GM11168 (cell line): ENCODE data around the gene DCTD.

Source experiments
- in situ Hi-C: fragments of 300-500 bp; cut with MboI; formaldehyde crosslinking; loops from one replicate; pipeline ENCODE4 v1.12.0; 2022; ENCODE audit warnings: low sequenced_read_pairs; ENCODE audit not compliant: unreplicated experiment

Gene DCTD

DNA sequence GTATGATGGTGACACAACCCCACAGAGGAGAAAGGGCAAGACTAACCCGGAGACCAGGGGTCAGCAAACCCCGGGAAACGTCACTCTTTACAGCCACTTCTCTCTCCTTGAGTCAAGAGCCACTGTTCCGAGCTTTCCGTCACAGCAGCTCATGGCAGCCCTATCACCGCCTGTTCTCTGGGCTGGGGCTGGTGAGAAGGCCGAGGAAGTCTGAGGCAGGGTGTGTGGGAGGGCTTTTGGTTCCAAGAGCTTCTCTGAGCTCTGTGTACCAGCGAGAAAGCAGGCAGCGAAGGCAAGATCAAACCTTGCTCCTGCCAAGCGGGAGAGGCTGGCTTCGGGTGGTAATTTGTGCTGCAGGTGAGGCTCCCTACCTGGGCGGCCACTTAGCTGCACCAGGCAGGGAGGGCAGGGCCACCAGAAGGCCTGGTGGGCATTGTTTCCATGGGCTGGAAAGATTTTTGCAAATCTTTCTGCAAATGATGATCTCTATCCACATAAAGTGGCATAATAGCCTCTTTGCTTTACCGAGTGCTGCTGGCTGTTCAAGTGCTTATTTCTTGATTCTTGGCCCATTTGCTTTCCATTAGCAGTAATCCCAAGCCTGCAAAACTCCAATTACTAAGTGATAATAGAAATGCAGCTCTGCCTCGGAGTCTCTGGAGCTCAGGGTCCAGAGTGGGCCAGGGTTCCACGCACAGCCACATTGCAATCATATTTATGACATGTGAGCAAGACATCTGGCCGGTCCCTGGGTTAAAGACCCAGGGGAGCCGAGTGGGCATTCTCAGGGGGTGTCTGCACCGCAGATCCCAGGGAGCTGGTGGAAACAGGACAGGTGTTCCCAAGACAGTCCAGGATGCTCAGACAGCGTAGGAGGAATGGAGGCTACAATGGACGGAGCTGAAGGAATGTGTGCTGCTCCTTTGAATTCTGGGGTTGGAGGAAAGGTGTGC, 41.5 kb downstream of the DCTD start:
- in situ Hi-C loops, result no loop called here

GRCh38 chr4:182874797-182875345, 42.3 kb downstream of the DCTD start:
- in situ Hi-C loops, result no loop called here

- in situ Hi-C loops, result no loop called here
Observed at GRCh38 chr4:182874304-182874751, 42.9 kb downstream of the DCTD start.

DNA sequence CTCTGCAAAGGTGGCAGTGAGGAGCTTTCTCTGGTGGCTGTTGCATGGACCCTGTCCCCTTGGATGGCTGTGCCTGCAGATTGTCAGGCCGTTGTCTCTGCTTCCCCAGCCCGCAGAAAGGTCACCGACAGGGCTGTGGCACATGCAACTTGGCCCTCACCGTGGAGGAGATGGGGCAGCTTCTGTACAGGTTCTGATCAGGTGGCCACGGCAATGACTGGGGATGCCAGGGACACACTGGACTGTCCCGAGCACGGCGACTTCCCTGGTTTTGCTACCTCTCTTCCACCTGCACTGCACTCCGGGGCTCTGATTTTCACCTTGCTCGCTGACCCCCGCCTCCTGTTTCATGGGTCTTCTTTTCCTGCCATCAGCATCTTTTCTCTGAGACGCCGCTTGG, 43.5 kb downstream of the DCTD start:
- in situ Hi-C loops, result no loop called here

- in situ Hi-C loops, result no loop called here
Observed at GRCh38 chr4:182873289-182873688, 43.9 kb downstream of the DCTD start.

DNA sequence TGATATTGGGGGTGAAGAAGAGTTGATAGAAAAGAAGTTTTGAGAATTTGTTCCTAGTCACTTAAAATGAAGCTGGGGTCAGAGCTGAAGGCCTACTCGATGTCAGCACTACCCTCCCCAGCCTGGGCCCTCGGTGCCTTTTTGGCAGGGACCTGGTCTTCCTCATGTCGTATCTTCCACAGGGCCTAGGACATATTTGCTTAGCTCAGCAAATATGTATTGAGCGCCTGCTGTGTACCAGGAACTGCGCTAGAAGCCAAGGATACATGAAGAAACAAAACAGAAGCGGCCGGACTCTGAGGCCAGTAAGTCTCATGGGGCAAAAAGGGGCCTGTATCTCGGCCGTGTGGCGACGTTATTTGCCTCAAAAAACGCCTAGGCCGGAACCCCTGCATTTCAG, 44.3 kb downstream of the DCTD start:
- in situ Hi-C loops, result no loop called here

DNA sequence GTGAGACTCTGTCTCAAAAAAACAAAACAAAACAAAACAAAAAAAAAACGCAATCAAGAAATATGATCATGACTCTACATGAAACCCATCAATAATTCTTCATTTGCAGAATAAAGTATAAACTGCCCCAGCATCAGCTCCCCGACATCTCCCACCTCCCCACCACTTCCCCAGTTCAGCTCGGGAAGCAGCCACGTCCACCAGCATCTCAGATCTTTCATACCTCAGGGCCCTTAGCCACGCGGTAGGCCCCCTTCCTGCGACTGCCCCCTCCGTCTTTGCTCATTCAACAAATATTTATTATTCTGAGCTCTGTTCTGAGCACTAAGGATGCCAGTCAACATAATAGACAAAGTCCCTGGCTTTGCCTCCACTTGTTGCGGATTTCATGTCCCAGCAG, 45.6 kb downstream of the DCTD start:
- in situ Hi-C loops, result no loop called here

GRCh38 chr4:182869697-182870096, 47.5 kb downstream of the DCTD start:
- in situ Hi-C loops, result no loop called here

DNA sequence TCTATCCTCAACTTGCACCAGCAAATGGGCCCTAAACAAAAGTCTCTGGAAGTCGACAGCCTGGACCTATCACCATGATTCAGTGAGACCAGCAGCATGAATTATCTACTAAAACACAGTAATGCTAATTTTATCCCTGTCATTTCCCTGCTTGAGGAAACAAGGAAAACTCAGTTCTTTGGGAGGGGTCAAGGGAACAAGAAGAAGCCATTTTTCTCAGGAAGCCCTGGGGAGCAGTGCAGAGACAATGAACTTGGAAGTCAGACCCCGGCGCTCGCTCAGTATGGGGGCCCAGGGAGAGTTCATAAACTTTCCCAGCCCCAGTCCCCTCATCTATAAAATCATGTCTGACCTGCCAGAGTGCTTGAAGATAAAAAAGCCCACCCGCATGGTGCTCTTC, 50.4 kb downstream of the DCTD start:
- in situ Hi-C loops, result no loop called here

DNA sequence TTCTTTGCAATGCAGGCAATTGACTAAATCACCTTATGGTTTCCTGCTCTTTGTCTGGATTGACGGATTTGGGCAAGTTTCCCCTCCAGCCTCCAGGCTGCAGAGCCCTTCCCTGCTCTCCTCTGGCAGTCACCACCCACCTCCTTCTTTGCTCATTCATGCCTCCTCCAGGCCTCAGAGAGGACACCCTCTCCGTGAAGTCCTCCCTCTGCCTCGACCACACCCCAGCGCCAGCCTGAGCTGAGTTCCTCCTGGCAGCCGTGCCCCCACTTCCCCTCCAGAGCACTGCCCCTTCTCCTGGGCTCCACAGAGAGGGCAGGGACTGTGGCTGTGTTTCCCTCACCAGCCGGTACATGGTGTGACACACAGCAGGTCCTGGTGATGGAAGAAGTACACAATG, 53.7 kb downstream of the DCTD start:
- in situ Hi-C loops, result no loop called here

DNA sequence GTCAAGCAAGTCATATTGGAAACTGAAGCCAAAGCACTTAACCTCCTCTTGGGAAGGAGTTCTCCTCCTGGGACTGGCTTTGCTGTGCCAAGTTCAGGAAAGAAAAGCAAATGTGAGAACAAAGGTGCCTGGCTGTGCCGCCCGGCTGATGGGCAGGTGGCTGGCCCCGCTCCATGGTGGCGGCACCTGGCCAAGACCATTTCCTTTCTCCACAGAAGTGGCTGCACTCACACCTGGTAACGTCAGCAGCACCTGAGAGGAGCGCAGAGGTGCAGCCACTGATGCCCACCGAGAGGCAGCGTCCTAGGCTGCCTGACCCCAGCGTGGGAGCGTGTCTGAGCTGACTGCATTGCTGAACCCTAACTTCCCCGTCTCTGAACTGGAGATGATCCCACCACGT, 54.3 kb downstream of the DCTD start:
- in situ Hi-C loops, result no loop called here

DNA sequence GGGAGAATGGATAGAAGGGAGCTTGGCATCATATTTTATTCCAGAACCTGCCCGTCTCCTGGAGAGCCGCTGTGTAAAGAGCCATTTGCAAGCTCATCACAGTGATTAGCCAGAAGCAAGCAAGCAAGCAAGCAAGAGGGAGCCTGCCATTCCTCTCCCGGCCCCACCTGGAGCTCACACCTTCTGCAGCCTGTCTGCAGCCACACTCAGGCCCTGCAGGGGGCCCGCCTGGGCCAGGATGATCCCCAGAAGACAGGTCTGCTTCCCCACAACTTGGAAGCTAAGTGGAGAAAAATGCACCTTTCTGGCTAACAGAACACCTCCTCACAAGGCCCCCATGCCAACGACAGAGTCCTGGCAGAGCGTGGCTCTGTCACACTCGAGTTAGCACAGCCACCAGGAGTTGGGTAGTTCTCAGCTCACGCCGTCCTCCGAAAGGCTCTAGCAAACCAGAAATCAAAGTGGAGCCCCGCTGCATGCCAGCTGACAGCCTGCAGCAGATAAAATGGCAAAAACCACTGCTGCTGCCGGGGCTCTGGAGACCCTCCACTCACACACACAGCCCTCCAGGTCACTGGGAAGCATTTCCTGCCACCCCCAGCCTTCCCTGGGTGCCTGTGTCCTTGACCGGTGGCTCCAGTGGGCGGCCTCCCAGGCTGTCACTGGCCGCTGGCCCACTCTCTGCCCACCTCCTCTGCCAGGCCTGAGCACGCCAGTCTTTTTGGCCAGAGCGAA, 54.9 kb downstream of the DCTD start:
- in situ Hi-C loops, result no loop called here

- in situ Hi-C loops, result no loop called here
Observed at GRCh38 chr4:182861346-182861745, 55.8 kb downstream of the DCTD start.

- in situ Hi-C loops, result no loop called here
Observed at GRCh38 chr4:182859730-182860129, 57.5 kb downstream of the DCTD start.

- in situ Hi-C loops, result no loop called here
Observed at GRCh38 chr4:182858711-182859110, 58.5 kb downstream of the DCTD start.

- in situ Hi-C loops, result no loop called here
Observed at GRCh38 chr4:182856862-182857261, 60.3 kb downstream of the DCTD start.

GRCh38 chr4:182855877-182856276, 61.3 kb downstream of the DCTD start:
- in situ Hi-C loops, result no loop called here

DNA sequence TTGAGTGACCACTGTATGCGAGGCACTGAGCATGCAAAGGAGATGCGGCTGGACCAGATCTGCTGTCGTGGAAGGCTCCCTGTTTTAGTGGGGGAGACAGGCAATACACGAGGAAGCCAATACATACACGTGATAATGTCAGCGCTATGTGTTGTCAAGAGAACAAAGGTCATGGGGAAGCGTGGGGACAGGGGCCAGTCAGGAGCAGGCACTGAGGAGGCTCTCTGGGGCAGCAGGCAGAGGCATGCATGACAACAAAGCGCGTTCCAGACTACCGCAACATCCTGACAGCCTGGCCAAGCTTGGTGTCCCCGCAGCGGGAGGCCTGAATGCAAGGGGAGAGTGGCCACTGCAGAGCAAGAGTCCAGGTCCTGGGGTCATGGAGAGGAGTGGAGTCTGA, 61.9 kb downstream of the DCTD start:
- in situ Hi-C loops, result no loop called here

GRCh38 chr4:182854466-182854865, 62.7 kb downstream of the DCTD start:
- in situ Hi-C loops, result no loop called here

GRCh38 chr4:182853731-182854330, 63.4 kb downstream of the DCTD start:
- in situ Hi-C loops, result no loop called here

- in situ Hi-C loops, result no loop called here
Observed at GRCh38 chr4:182848685-182849084, 68.5 kb downstream of the DCTD start.
